Fibroblast of lung (primary cell): ENCODE results near the gene C2orf42. TPM values are rescaled to one million over a fixed set of nuclear protein-coding genes. Genes with fewer than 3 reads are reported as not detected.
"Not testable (repeated sequence)": the region's sequence is repeated elsewhere in the genome, so short reads cannot be mapped to it uniquely, and the experiment has no call there.

Source experiments
- DNase-seq, 2 donors: peaks; one replicate each; pipeline versions ENCODE4 v3.0.0 to v3.0.0-alpha.2; 2010; ENCODE audit warnings: low read depth in 2 of 2
- H2AFZ ChIP-seq: 2 replicates; pipeline ENCODE4 v1.5.1; 2012; ENCODE audit warnings: low read length, control low read depth, inconsistent platforms
- H3K27ac ChIP-seq: 2 replicates; pipeline ENCODE4 v1.5.1; 2011; ENCODE audit warnings: low read length, control low read depth; ENCODE audit not compliant: insufficient read depth
- H3K27me3 ChIP-seq: 2 replicates; pipeline ENCODE4 v1.5.1; 2011; ENCODE audit warnings: mild to moderate bottlenecking, low read length; ENCODE audit not compliant: control insufficient read depth, insufficient read depth
- H3K36me3 ChIP-seq: 2 replicates; pipeline ENCODE4 v1.5.1; 2011; ENCODE audit warnings: low read length; ENCODE audit not compliant: control insufficient read depth, insufficient read depth
- H3K4me1 ChIP-seq: 2 replicates; pipeline ENCODE4 v1.5.1; 2011; ENCODE audit warnings: low read length; ENCODE audit not compliant: control insufficient read depth, insufficient read depth; ENCODE audit errors: extremely low read depth
- H3K4me2 ChIP-seq: 2 replicates; pipeline ENCODE4 v1.5.1; 2011; ENCODE audit warnings: low read length, control low read depth; ENCODE audit not compliant: insufficient read depth; ENCODE audit errors: extremely low read depth
- H3K4me3 ChIP-seq, 4 experiments: fragments of 200-600 bp in 1 of 4; sonication (generic) in 1 of 4; replicated peaks in 1 of 4; 2 replicates each; pipeline ENCODE4 v1.5.1; 2011 to 2016; ENCODE audit warnings: low read length in 4 of 4, low read depth in 3 of 4, mild to moderate bottlenecking in 3 of 4, control low read depth in 2 of 4, inconsistent platforms in 1 of 4, mixed read lengths in 1 of 4; ENCODE audit not compliant: insufficient read depth in 1 of 4; ENCODE audit errors: control extremely low read depth in 1 of 4
- H3K79me2 ChIP-seq: 2 replicates; pipeline ENCODE4 v1.5.1; 2012; ENCODE audit warnings: mild to moderate bottlenecking, low read length, inconsistent platforms; ENCODE audit not compliant: control insufficient read depth, insufficient read depth
- H3K9ac ChIP-seq: 2 replicates; pipeline ENCODE4 v1.5.1; 2011; ENCODE audit warnings: mild to moderate bottlenecking, low read length, control low read depth; ENCODE audit not compliant: insufficient read depth
- H3K9me3 ChIP-seq: 2 replicates; pipeline ENCODE4 v1.5.1; 2012; ENCODE audit warnings: low read depth, low read length; ENCODE audit not compliant: control insufficient read depth, insufficient read depth
- H4K20me1 ChIP-seq: 2 replicates; pipeline ENCODE4 v1.5.1; 2011; ENCODE audit warnings: low read length; ENCODE audit not compliant: control insufficient read depth, insufficient read depth; ENCODE audit errors: extremely low read depth
- CTCF ChIP-seq, 2 donors: IDR thresholded peaks in 1 of 2; conservative IDR thresholded peaks in 1 of 2; 1 replicate in 1 of 2; 2 replicates in 1 of 2; pipeline ENCODE4 v1.5.1; 2011 to 2012; ENCODE audit warnings: low read length in 2 of 2, control low read depth in 1 of 2, inconsistent platforms in 1 of 2, low read depth in 1 of 2, mild to moderate bottlenecking in 1 of 2
- EZH2 ChIP-seq: IDR thresholded peaks from 2 replicates; pipeline ENCODE4 v1.5.1; 2012; ENCODE audit warnings: low read length, control low read depth, mild to moderate bottlenecking; ENCODE audit errors: missing control alignments
- polyA plus RNA-seq, 2 donors: library from polyadenylated mRNA; depleted of rRNA in 1 of 2; stranded (reverse) in 1 of 2; unstranded in 1 of 2; fragments of >200 nt; gene quantifications; 2 replicates each; pipeline ENCODE4 v1.2.1, GENCODE V29; 2011 to 2012; ENCODE audit warnings: missing spikeins in 1 of 2
- total RNA-seq: library from RNA; depleted of rRNA; stranded (reverse); fragments of >200 nt; gene quantifications from 2 replicates; pipeline ENCODE4 v1.2.1, GENCODE V29; 2014

Gene C2orf42
- total and polyA plus RNA-seq, 2 donors (not counting 1 experiment from before 2014, with no cell fraction given) = 9.8 to 32.7 TPM

- no peak overlapping the region for H3K9ac ChIP-seq
- no peaks in the 10 kb centered on the region for H3K9me3 ChIP-seq
- DNase-seq = no peak
- no peaks in the 10 kb centered on the region for H4K20me1 ChIP-seq
- H3K4me3 ChIP-seq = no peak overlapping the region
- no peak overlapping the region for H3K4me2 ChIP-seq
- H3K27ac ChIP-seq = no peak overlapping the region
- no peak overlapping the region for H2AFZ ChIP-seq
- no peaks in the 10 kb centered on the region for H3K27me3 ChIP-seq
- H3K79me2 ChIP-seq = no peaks in the 10 kb centered on the region
- H3K4me1 ChIP-seq = no peaks in the 10 kb centered on the region
- peaks cover 2% of the 10 kb centered on the region for H3K36me3 ChIP-seq
- TF ChIP-seq EZH2 (no peak), CTCF (conservative IDR thresholded peaks at IDR 0.05 in 1 of 2, IDR thresholded peaks at IDR 0.05 in 1 of 2; ENCODE audit: low read depth in 1 of 2, low read length in 2 of 2) (no peak)
Measured at GRCh38 chr2:70161069-70161534, 29.7 kb downstream of the C2orf42 start.

- H3K4me2 ChIP-seq = no peak overlapping the region
- H3K4me1 ChIP-seq = no peaks in the 10 kb centered on the region
- no peak overlapping the region for H3K4me3 ChIP-seq
- DNase-seq = no peak
- H3K27ac ChIP-seq = no peak overlapping the region
- H2AFZ ChIP-seq = no peak overlapping the region
- H4K20me1 ChIP-seq = no peaks in the 10 kb centered on the region
- no peaks in the 10 kb centered on the region for H3K79me2 ChIP-seq
- H3K9me3 ChIP-seq = no peaks in the 10 kb centered on the region
- peaks cover 2% of the 10 kb centered on the region for H3K36me3 ChIP-seq
- TF ChIP-seq EZH2 (no peak), CTCF (conservative IDR thresholded peaks at IDR 0.05 in 1 of 2, IDR thresholded peaks at IDR 0.05 in 1 of 2; ENCODE audit: low read depth in 1 of 2, low read length in 2 of 2) (no peak)
- no peak overlapping the region for H3K9ac ChIP-seq
- no peaks in the 10 kb centered on the region for H3K27me3 ChIP-seq
Measured at GRCh38 chr2:70160545-70160944, 30.3 kb downstream of the C2orf42 start.

- H2AFZ ChIP-seq, H3K4me2 ChIP-seq, H3K9ac ChIP-seq, H3K79me2 ChIP-seq, H3K4me3 ChIP-seq, H3K4me1 ChIP-seq, H4K20me1 ChIP-seq, DNase-seq, H3K27ac ChIP-seq, H3K27me3 ChIP-seq, H3K36me3 ChIP-seq, H3K9me3 ChIP-seq: not testable (repeated sequence)
Measured at GRCh38 chr2:70149130-70149686, 41.6 kb downstream of the C2orf42 start.

GRCh38 chr2:70148211-70148760 is 42.5 kb downstream of the C2orf42 start:
- H2AFZ ChIP-seq, H3K27me3 ChIP-seq, H3K4me1 ChIP-seq, H3K9me3 ChIP-seq, H3K27ac ChIP-seq, H3K4me2 ChIP-seq, H4K20me1 ChIP-seq, H3K36me3 ChIP-seq, DNase-seq, H3K9ac ChIP-seq, H3K79me2 ChIP-seq, H3K4me3 ChIP-seq: not testable (repeated sequence)
